ENCODE results near the gene VAMP1. TPM values are rescaled to one million over a fixed set of nuclear protein-coding genes. Genes with fewer than 3 reads are reported as not detected.

VAMP1 gene
- total and polyA plus RNA-seq, 9 of the 15 experiments (the other 6 are each of a cell fraction or from before 2014, with no cell fraction given) = 0.76 to 13.2 (median 4.2) TPM

DNA sequence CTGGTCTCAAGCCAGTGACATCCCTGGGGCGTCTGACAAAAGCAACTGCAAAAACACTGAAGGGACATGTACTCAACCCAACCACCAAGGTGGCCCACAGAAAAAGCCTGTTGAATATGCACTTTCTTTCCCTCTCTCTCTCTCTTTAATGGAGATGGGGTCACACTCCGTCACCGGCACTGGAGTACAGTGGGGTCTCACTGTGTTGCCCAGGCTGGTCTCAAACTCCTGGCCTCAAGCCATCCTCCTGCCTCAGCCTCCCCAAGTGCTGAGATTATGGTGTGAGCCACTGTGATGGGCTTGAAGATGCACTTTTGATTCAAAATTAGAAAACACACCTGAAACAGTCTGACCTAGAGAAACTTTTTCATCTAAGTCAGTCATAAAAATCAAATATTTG, 32.9 kb downstream of the VAMP1 start:
- H3K9me3 ChIP-seq (replicated peaks; ENCODE audit: control insufficient read depth, insufficient read depth, low read depth, low read length) = no peaks in the 10 kb centered on the region
- POLR2A ChIA-PET = no interaction called here
- no peak for ATAC-seq
- H3K9me1 ChIP-seq (ENCODE audit: control insufficient read depth, insufficient read depth, low read length) = no peaks in the 10 kb centered on the region
- H3K36me3 ChIP-seq (ENCODE audit: control insufficient read depth, insufficient read depth, low read length) = no peaks in the 10 kb centered on the region
- no peak overlapping the region for H2AFZ ChIP-seq (ENCODE audit: low read depth, low read length)
- no peak overlapping the region for H3K9ac ChIP-seq (ENCODE audit: insufficient read depth in 1 of 2, low read depth in 2 of 2, low read length in 2 of 2)
- H3K27ac ChIP-seq (ENCODE audit: extremely low read depth, low read depth, low read length) = no peak overlapping the region
- FAIRE-seq = no peak
- H3K79me2 ChIP-seq (ENCODE audit: control insufficient read depth, insufficient read depth, low read length) = no peaks in the 10 kb centered on the region
- H3K4me3 ChIP-seq = no peak overlapping the region
- 67% methylated on average over 3 of the region's 3 CpGs for WGBS (ENCODE audit: insufficient coverage, low coverage, missing lambda C conversion rate)
- H3K4me1 ChIP-seq (replicated peaks in 1 of 2; ENCODE audit: control insufficient read depth in 2 of 2, insufficient read depth in 2 of 2, low read length in 2 of 2) = no peaks in the 10 kb centered on the region; a peak in 2 of 5 replicates
- in situ Hi-C loops (cut with MboI) = no loop called here
- no peak overlapping the region for H3K4me2 ChIP-seq (ENCODE audit: insufficient read depth, low read length)
- no TSS peak for BruUV-seq (replicated peaks)
- no peaks in the 10 kb centered on the region for H3K27me3 ChIP-seq (ENCODE audit: control insufficient read depth in 2 of 2, insufficient read depth in 2 of 2, low read length in 2 of 2)
- no peaks in the 10 kb centered on the region for H4K20me1 ChIP-seq (replicated peaks; ENCODE audit: control insufficient read depth, insufficient read depth, low read length)
- DNase-seq (ENCODE audit: extremely low read depth in 1 of 4, low spot score in 3 of 4) = no peak
- intact Hi-C loops (cut with micrococcal nuclease) = no loop called here
- CTCF ChIA-PET (ENCODE audit: low intra/inter-chr PET ratio) = no interaction called here
- TF ChIP-seq, protein P1, sequence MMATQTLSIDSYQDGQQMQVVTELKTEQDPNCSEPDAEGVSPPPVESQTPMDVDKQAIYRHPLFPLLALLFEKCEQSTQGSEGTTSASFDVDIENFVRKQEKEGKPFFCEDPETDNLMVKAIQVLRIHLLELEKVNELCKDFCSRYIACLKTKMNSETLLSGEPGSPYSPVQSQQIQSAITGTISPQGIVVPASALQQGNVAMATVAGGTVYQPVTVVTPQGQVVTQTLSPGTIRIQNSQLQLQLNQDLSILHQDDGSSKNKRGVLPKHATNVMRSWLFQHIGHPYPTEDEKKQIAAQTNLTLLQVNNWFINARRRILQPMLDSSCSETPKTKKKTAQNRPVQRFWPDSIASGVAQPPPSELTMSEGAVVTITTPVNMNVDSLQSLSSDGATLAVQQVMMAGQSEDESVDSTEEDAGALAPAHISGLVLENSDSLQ (IDR thresholded peaks at IDR 0.05) = no peak
- TF ChIP-seq MBD2 (IDR thresholded peaks at IDR 0.05; ENCODE audit: borderline replicate concordance, low read depth) (no peak), ZFPM2 (CRISPR knock-in tag; IDR thresholded peaks at IDR 0.05) (no peak), DDX20 (tag; IDR thresholded peaks at IDR 0.05; ENCODE audit: low read depth) (no peak), ZNF174 (CRISPR knock-in tag; IDR thresholded peaks at IDR 0.05) (no peak), ZNF324 (CRISPR knock-in tag; IDR thresholded peaks at IDR 0.05) (no peak), NFIC (IDR thresholded peaks at IDR 0.05) (no peak), TSHZ1 (CRISPR knock-in tag; IDR thresholded peaks at IDR 0.05) (no peak), ZBTB1 (CRISPR knock-in tag; IDR thresholded peaks at IDR 0.05; ENCODE audit: borderline replicate concordance, low read depth) (no peak), MLX (CRISPR knock-in tag; conservative IDR thresholded peaks at IDR 0.05) (no peak), HLTF (IDR thresholded peaks at IDR 0.05) (no peak), POLR2H (tag; IDR thresholded peaks at IDR 0.05; ENCODE audit: low read depth) (no peak), SMARCE1 (IDR thresholded peaks at IDR 0.05) (no peak)
- TF ChIP-seq, protein P2, sequence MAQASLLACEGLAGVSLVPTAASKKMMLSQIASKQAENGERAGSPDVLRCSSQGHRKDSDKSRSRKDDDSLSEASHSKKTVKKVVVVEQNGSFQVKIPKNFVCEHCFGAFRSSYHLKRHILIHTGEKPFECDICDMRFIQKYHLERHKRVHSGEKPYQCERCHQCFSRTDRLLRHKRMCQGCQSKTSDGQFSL (CRISPR knock-in tag; IDR thresholded peaks at IDR 0.05) = no peak
- TF ChIP-seq, protein P2 (tag; IDR thresholded peaks at IDR 0.05) = no peak
- TF ChIP-seq, protein P3, sequence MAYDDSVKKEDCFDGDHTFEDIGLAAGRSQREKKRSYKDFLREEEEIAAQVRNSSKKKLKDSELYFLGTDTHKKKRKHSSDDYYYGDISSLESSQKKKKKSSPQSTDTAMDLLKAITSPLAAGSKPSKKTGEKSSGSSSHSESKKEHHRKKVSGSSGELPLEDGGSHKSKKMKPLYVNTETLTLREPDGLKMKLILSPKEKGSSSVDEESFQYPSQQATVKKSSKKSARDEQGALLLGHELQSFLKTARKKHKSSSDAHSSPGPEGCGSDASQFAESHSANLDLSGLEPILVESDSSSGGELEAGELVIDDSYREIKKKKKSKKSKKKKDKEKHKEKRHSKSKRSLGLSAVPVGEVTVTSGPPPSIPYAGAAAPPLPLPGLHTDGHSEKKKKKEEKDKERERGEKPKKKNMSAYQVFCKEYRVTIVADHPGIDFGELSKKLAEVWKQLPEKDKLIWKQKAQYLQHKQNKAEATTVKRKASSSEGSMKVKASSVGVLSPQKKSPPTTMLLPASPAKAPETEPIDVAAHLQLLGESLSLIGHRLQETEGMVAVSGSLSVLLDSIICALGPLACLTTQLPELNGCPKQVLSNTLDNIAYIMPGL (CRISPR knock-in tag; IDR thresholded peaks at IDR 0.05) = no peak
